Keratinocyte (primary cell): ENCODE measurements around the gene PAIP1.

Experiments used
- EZH2 ChIP-seq: IDR thresholded peaks from one replicate; pipeline ENCODE4 v1.6.1; 2012; ENCODE audit warnings: inconsistent platforms, mild to moderate bottlenecking, low read length, moderate library complexity
- TF ChIP-seq, protein P1 (sequence below), 3 experiments: IDR thresholded peaks in 1 of 3; conservative IDR thresholded peaks in 1 of 3; optimal IDR thresholded peaks in 1 of 3; 2 replicates in 2 of 3; 3 replicates in 1 of 3; pipeline versions ENCODE3 to v1.5.1; 2011; ENCODE audit warnings: low read length in 3 of 3, mild to moderate bottlenecking in 3 of 3, moderate library complexity in 2 of 3, control low read depth in 1 of 3, inconsistent platforms in 1 of 3; ENCODE audit not compliant: insufficient read depth in 2 of 3; ENCODE audit errors: extremely low read depth in 1 of 3

GRCh38 chr5:43569236-43569746 lies 12.4 kb upstream of the PAIP1 start:
- TF ChIP-seq, protein P1, sequence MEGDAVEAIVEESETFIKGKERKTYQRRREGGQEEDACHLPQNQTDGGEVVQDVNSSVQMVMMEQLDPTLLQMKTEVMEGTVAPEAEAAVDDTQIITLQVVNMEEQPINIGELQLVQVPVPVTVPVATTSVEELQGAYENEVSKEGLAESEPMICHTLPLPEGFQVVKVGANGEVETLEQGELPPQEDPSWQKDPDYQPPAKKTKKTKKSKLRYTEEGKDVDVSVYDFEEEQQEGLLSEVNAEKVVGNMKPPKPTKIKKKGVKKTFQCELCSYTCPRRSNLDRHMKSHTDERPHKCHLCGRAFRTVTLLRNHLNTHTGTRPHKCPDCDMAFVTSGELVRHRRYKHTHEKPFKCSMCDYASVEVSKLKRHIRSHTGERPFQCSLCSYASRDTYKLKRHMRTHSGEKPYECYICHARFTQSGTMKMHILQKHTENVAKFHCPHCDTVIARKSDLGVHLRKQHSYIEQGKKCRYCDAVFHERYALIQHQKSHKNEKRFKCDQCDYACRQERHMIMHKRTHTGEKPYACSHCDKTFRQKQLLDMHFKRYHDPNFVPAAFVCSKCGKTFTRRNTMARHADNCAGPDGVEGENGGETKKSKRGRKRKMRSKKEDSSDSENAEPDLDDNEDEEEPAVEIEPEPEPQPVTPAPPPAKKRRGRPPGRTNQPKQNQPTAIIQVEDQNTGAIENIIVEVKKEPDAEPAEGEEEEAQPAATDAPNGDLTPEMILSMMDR (optimal IDR thresholded peaks at IDR 0.05 in 1 of 3, IDR thresholded peaks at IDR 0.05 in 1 of 3, conservative IDR thresholded peaks at IDR 0.05 in 1 of 3; ENCODE audit: extremely low read depth in 1 of 3, insufficient read depth in 2 of 3, low read length in 3 of 3): no peak
- TF ChIP-seq EZH2: no peak
